GM12878 (cell line): ENCODE results near the gene CC2D2B. TPM values are rescaled to one million over a fixed set of nuclear protein-coding genes. Genes with fewer than 3 reads are reported as not detected.

ENCODE experiments used
- ATAC-seq: fragments of 200-7000 bp; cut with Tn5 transposase; 3 replicates; pipeline ENCODE4 v1.9.1; 2020; ENCODE audit warnings: mild to moderate bottlenecking, moderate library complexity
- BruUV-seq: library from RNA; stranded (reverse); fragments of 400-500 nt; replicated peaks from 2 replicates; lab custom pipeline; 2021; lab: Mats Ljungman, UMichigan
- CTCF ChIA-PET: fragments of 300-600 bp; sonication (Branson Sonifier 250); formaldehyde crosslinking; extraction: SDS; loops from one replicate; lab custom pipeline; 2021; ENCODE audit warnings: inconsistent platforms; lab: Yijun Ruan, JAX
- POLR2A ChIA-PET: fragments of 350-600 bp; formaldehyde crosslinking; extraction: SDS; loops from one replicate; lab custom pipeline; 2021; ENCODE audit warnings: inconsistent platforms; lab: Charles Lee
- RAD21 ChIA-PET: fragments of 300-600 bp; sonication (Branson Sonifier 250); formaldehyde crosslinking; loops from one replicate; lab custom pipeline; 2023; ENCODE audit warnings: antibody characterized with exemption; ENCODE audit not compliant: unreplicated experiment; lab: Charles Lee
- SMC1A ChIA-PET: fragments of 300-600 bp; sonication (Branson Sonifier 250); formaldehyde crosslinking; loops from one replicate; lab custom pipeline; 2023; ENCODE audit not compliant: unreplicated experiment, uncharacterized antibody; lab: Charles Lee
- DNase-seq: peaks from one replicate; pipeline ENCODE4 v3.0.0-alpha.2; 2011; ENCODE audit warnings: low read depth, low spot score
- FAIRE-seq: peaks from 3 replicates; lab custom pipeline; 2011; peaks lifted over from hg19 to GRCh38; lab: Jason Lieb, UNC
- H2AFZ ChIP-seq: 2 replicates; pipeline ENCODE4 v1.6.0; 2011; ENCODE audit warnings: low read depth, low read length, control low read depth; ENCODE audit not compliant: control insufficient read depth
- H3K27ac ChIP-seq: 2 replicates; pipeline ENCODE4 v1.5.1; 2011; ENCODE audit warnings: control low read depth; ENCODE audit not compliant: control insufficient read depth, insufficient read depth
- H3K27me3 ChIP-seq, 2 experiments: replicated peaks in 1 of 2; 2 replicates each; pipeline versions ENCODE4 v1.6.0 to v1.6.1; 2011; ENCODE audit warnings: low read length in 1 of 2; ENCODE audit not compliant: control insufficient read depth in 2 of 2, insufficient read depth in 2 of 2
- H3K36me3 ChIP-seq, 2 experiments: 2 replicates each; pipeline ENCODE4 v1.5.1; 2011; ENCODE audit warnings: low read length in 1 of 2; ENCODE audit not compliant: control insufficient read depth in 2 of 2, insufficient read depth in 2 of 2
- H3K4me1 ChIP-seq: 2 replicates; pipeline ENCODE4 v1.6.1; 2011; ENCODE audit warnings: mild to moderate bottlenecking, low read length, moderate library complexity, mixed read lengths; ENCODE audit not compliant: control insufficient read depth, insufficient read depth
- H3K4me2 ChIP-seq: 2 replicates; pipeline ENCODE4 v1.6.0; 2011; ENCODE audit warnings: control low read depth; ENCODE audit not compliant: control insufficient read depth, insufficient read depth
- H3K4me3 ChIP-seq: fragments of 200-600 bp; sonication (generic); 2 replicates; pipeline ENCODE4 v1.5.1; 2016
- H3K79me2 ChIP-seq: 2 replicates; pipeline ENCODE4 v1.6.0; 2011; ENCODE audit warnings: low read length; ENCODE audit not compliant: control insufficient read depth, insufficient read depth
- H3K9ac ChIP-seq: 2 replicates; pipeline ENCODE4 v1.8.0; 2011; ENCODE audit warnings: low read length, control low read depth, mixed read lengths; ENCODE audit not compliant: control insufficient read depth, insufficient read depth
- H3K9me3 ChIP-seq: replicated peaks from 3 replicates; pipeline ENCODE4 v1.5.1; 2011; ENCODE audit warnings: mild to moderate bottlenecking, low read length; ENCODE audit not compliant: control insufficient read depth, insufficient read depth
- H4K20me1 ChIP-seq: 2 replicates; pipeline ENCODE4 v1.6.0; 2011; ENCODE audit not compliant: control insufficient read depth, insufficient read depth
- HDGF ChIP-seq: fragments of 450-650 bp; IDR thresholded peaks from 2 replicates; pipeline ENCODE4 v1.6.1; 2016; ENCODE audit warnings: antibody characterized with exemption
- JUNB ChIP-seq: IDR thresholded peaks from 2 replicates; pipeline ENCODE4 v1.6.1; 2016; ENCODE audit warnings: antibody characterized with exemption, mild to moderate bottlenecking
- SMAD1 ChIP-seq: fragments of 450-650 bp; IDR thresholded peaks from 2 replicates; pipeline ENCODE4 v1.6.1; 2018; ENCODE audit warnings: mild to moderate bottlenecking, low read depth; ENCODE audit not compliant: partially characterized antibody
- SMC3 ChIP-seq: IDR thresholded peaks from 2 replicates; pipeline ENCODE4 v1.6.1; 2011; ENCODE audit warnings: low read length, improper control_type of control experiment, borderline replicate concordance
- TCF12 ChIP-seq: IDR thresholded peaks from 2 replicates; pipeline ENCODE4 v1.6.1; 2011; ENCODE audit warnings: low read depth, mild to moderate bottlenecking, low read length
- ZNF384 ChIP-seq: IDR thresholded peaks from 2 replicates; pipeline ENCODE4 v1.6.1; 2012; ENCODE audit warnings: low read depth, mild to moderate bottlenecking, low read length, improper control_type of control experiment, borderline replicate concordance
- ZNF622 ChIP-seq: fragments of 450-650 bp; IDR thresholded peaks from 2 replicates; pipeline ENCODE4 v1.6.1; 2017; ENCODE audit warnings: mild to moderate bottlenecking, inconsistent platforms
- WGBS: methylation state at CpG from one replicate; pipeline ENCODE4 v1.1.6; 2016; ENCODE audit warnings: low lambda C conversion rate; ENCODE audit not compliant: insufficient replicate concordance, insufficient coverage; ENCODE audit errors: missing lambda C conversion rate; 5-methylcytosine and 5-hydroxymethylcytosine counted together
- in situ Hi-C: fragments of 300-500 bp; cut with MboI; formaldehyde crosslinking; loops from 9 replicates; pipeline ENCODE4 v1.14.3; 2018; ENCODE audit warnings: mixed read lengths
- intact Hi-C: fragments of 100-400 bp; cut with micrococcal nuclease; formaldehyde crosslinking; loops from one replicate; pipeline ENCODE4 v1.14.2; 2022; ENCODE audit not compliant: unreplicated experiment
- polyA plus RNA-seq, 11 experiments: library from polyadenylated mRNA; depleted of rRNA in 4 of 11; unstranded in 6 of 11; stranded (reverse) in 5 of 11; fragments of >200 nt; fragmentation: Nextera tagmentation in 4 of 11; fragmentation: Illumina TruSeq in 1 of 11; extraction: Ambion mirVana in 4 of 11; extraction: Trizol in 1 of 11; gene quantifications; 1 replicate in 1 of 11; 2 replicates in 10 of 11; pipeline versions ENCODE4 v1.2.1 to v1.2.3, GENCODE V29; 2011 to 2016; ENCODE audit warnings: inconsistent platforms in 2 of 11, missing spikeins in 2 of 11, low read depth in 1 of 11
- total RNA-seq, 4 experiments: library from RNA; depleted of rRNA in 3 of 4; stranded (reverse); fragments of >200 nt in 3 of 4; fragmentation: Illumina TruSeq in 1 of 4; extraction: Trizol in 1 of 4; gene quantifications; 2 replicates each; pipeline versions ENCODE4 v1.2.1 to v1.2.3, GENCODE V29; 2013 to 2021
- TF ChIP-seq, protein P1 (sequence below): fragments of 450-650 bp; IDR thresholded peaks from 2 replicates; pipeline ENCODE4 v1.6.1; 2017; ENCODE audit warnings: mild to moderate bottlenecking
- TF ChIP-seq, protein P2 (sequence below): fragments of 450-650 bp; IDR thresholded peaks from 2 replicates; pipeline ENCODE4 v1.6.1; 2018; ENCODE audit warnings: borderline replicate concordance, mild to moderate bottlenecking; ENCODE audit not compliant: partially characterized antibody
- TF ChIP-seq, protein P3 (sequence below): fragments of 450-650 bp; IDR thresholded peaks from 2 replicates; pipeline ENCODE4 v1.6.1; 2017; ENCODE audit warnings: low read depth, mild to moderate bottlenecking, moderate library complexity
- TF ChIP-seq, protein P4 (sequence below): IDR thresholded peaks from 2 replicates; pipeline ENCODE4 v1.6.1; 2012; ENCODE audit warnings: low read depth, low read length, improper control_type of control experiment

CC2D2B gene
- total and polyA plus RNA-seq, 10 of the 15 experiments (the other 5 are each of a cell fraction or from before 2014, with no cell fraction given), result 0.42 to 2.8 (median 0.78) TPM

DNA sequence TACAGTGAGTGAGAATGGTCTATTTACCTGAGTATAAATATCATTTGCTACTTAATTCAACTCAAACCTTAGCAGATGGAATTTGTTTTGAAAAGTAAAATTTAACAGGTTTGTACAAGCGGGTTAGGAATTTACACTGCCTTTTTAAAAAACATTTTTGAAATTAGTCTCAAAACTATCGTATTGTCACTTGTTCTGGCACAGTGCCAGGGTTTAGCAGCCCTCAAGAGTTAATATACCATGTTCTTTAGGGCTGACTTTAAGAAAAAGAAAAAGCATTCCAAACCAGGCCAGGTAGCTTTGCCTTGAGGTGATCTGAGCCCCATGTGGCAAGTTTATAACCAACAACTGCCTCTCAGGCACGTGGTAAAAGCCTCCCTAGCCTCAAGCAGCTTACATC lies 153.5 kb downstream of the CC2D2B start:
- no peak overlapping the region for H3K4me3 ChIP-seq
- H2AFZ ChIP-seq, result no peak overlapping the region
- ATAC-seq (no peak), DNase-seq (no peak), FAIRE-seq (no peak)
- H3K27ac ChIP-seq, result no peak overlapping the region
- H3K4me1 ChIP-seq, result no peaks in the 10 kb centered on the region
- H4K20me1 ChIP-seq, result no peaks in the 10 kb centered on the region
- ChIA-PET CTCF (interaction anchor here (1.4 to 1.5 kb wide), 2 partner anchors 15 to 233 kb away, joined by 3 to 4 read pairs; no protein-coding TSS in a partner anchor), RAD21 (no interaction called here), POLR2A (interaction anchor here (0.6 kb wide), 1 partner anchor 269 kb away, joined by 3 read pairs; no protein-coding TSS in a partner anchor), SMC1A (interaction anchor here (1.3 kb wide), 1 partner anchor 14 kb away, joined by 5 read pairs; no protein-coding TSS in a partner anchor)
- no peak overlapping the region for H3K9ac ChIP-seq
- in situ Hi-C loops (no loop called here), intact Hi-C loops (no loop called here)
- H3K79me2 ChIP-seq, result no peaks in the 10 kb centered on the region
- H3K4me2 ChIP-seq, result no peak overlapping the region
- H3K36me3 ChIP-seq, result peaks cover 4 to 5% of the 10 kb centered on the region in 2 experiments; a peak in 3 of 4 replicates
- BruUV-seq, result no TSS peak
- WGBS, result 77% methylated on average over 3 of the region's 3 CpGs
- no peaks in the 10 kb centered on the region for H3K9me3 ChIP-seq
- H3K27me3 ChIP-seq, result no peaks in the 10 kb centered on the region
- TF ChIP-seq HDGF (no peak), ZNF622 (no peak), SMAD1 (no peak)

DNA sequence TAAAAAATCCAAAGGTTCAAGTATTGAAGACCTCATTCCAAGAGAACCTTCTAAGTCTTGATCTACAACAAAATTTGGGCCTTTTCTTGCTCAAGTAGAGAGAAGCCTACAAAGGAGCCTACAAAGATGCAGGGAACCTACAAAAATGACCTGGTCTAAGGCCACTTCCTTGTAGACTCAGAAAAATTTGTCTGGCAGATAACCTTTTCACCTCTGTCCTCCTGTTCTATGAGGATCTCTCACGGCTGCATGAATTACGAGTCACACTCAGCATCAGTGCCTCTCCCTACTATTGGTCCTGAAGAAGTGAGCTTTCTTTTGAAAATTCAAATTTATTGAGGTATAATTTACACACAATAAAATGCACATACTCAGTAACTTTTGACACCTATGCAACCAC lies 164.9 kb downstream of the CC2D2B start:
- ATAC-seq, result no peak
- TF ChIP-seq, protein P1, sequence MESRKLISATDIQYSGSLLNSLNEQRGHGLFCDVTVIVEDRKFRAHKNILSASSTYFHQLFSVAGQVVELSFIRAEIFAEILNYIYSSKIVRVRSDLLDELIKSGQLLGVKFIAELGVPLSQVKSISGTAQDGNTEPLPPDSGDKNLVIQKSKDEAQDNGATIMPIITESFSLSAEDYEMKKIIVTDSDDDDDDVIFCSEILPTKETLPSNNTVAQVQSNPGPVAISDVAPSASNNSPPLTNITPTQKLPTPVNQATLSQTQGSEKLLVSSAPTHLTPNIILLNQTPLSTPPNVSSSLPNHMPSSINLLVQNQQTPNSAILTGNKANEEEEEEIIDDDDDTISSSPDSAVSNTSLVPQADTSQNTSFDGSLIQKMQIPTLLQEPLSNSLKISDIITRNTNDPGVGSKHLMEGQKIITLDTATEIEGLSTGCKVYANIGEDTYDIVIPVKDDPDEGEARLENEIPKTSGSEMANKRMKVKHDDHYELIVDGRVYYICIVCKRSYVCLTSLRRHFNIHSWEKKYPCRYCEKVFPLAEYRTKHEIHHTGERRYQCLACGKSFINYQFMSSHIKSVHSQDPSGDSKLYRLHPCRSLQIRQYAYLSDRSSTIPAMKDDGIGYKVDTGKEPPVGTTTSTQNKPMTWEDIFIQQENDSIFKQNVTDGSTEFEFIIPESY, result no peak
- TF ChIP-seq, protein P2, sequence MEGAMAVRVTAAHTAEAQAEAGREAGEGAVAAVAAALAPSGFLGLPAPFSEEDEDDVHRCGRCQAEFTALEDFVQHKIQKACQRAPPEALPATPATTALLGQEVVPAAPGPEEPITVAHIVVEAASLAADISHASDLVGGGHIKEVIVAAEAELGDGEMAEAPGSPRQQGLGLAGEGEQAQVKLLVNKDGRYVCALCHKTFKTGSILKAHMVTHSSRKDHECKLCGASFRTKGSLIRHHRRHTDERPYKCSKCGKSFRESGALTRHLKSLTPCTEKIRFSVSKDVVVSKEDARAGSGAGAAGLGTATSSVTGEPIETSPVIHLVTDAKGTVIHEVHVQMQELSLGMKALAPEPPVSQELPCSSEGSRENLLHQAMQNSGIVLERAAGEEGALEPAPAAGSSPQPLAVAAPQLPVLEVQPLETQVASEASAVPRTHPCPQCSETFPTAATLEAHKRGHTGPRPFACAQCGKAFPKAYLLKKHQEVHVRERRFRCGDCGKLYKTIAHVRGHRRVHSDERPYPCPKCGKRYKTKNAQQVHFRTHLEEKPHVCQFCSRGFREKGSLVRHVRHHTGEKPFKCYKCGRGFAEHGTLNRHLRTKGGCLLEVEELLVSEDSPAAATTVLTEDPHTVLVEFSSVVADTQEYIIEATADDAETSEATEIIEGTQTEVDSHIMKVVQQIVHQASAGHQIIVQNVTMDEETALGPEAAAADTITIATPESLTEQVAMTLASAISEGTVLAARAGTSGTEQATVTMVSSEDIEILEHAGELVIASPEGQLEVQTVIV, result no peak
- no peak for TF ChIP-seq ZNF384
- TF ChIP-seq, protein P3, sequence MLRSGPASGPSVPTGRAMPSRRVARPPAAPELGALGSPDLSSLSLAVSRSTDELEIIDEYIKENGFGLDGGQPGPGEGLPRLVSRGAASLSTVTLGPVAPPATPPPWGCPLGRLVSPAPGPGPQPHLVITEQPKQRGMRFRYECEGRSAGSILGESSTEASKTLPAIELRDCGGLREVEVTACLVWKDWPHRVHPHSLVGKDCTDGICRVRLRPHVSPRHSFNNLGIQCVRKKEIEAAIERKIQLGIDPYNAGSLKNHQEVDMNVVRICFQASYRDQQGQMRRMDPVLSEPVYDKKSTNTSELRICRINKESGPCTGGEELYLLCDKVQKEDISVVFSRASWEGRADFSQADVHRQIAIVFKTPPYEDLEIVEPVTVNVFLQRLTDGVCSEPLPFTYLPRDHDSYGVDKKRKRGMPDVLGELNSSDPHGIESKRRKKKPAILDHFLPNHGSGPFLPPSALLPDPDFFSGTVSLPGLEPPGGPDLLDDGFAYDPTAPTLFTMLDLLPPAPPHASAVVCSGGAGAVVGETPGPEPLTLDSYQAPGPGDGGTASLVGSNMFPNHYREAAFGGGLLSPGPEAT, result no peak
- no peak for TF ChIP-seq SMC3
- no peak for TF ChIP-seq JUNB
- no peak for TF ChIP-seq TCF12
- TF ChIP-seq, protein P4, sequence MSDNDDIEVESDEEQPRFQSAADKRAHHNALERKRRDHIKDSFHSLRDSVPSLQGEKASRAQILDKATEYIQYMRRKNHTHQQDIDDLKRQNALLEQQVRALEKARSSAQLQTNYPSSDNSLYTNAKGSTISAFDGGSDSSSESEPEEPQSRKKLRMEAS, result no peak

More for the DNA sequence above, 164.9 kb downstream of the CC2D2B start:
- Histone ChIP-seq H2AFZ (no peak overlapping the region), H3K27me3 (no peaks in the 10 kb centered on the region), H3K9ac (no peak overlapping the region), H4K20me1 (no peaks in the 10 kb centered on the region), H3K4me3 (no peak overlapping the region), H3K27ac (no peak overlapping the region), H3K9me3 (no peaks in the 10 kb centered on the region), H3K4me2 (no peak overlapping the region), H3K4me1 (no peaks in the 10 kb centered on the region), H3K36me3 (no peaks in the 10 kb centered on the region), H3K79me2 (no peaks in the 10 kb centered on the region)
- in situ Hi-C loops (no loop called here), intact Hi-C loops (no loop called here)
- FAIRE-seq (no peak), DNase-seq (no peak)
- WGBS, result 97% methylated on average over 2 of the region's 2 CpGs
- ChIA-PET SMC1A (no interaction called here), CTCF (interaction anchor here (0.5 to 1.2 kb wide), 2 partner anchors 10 to 1480 kb away, joined by 3 to 5 read pairs; no protein-coding TSS in a partner anchor), POLR2A (interaction anchor here (0.6 kb wide), 1 partner anchor 371 kb away, joined by 3 read pairs; no protein-coding TSS in a partner anchor), RAD21 (no interaction called here)
- no TSS peak for BruUV-seq
